OCI-LY7 (cell line): ENCODE results near the gene GNA12.

Experiments
- CTCF ChIP-seq: fragments of 200-600 bp; sonication (generic); conservative IDR thresholded peaks from 2 replicates; pipeline ENCODE4 v1.5.1; 2014; ENCODE audit warnings: mild to moderate bottlenecking, antibody characterized with exemption, low read length, moderate library complexity, mixed read lengths
- EZH2phosphoT487 ChIP-seq: fragments of 200-600 bp; sonication (generic); IDR thresholded peaks from 2 replicates; pipeline ENCODE4 v1.6.1; 2018; ENCODE audit warnings: low read depth, borderline replicate concordance, mild to moderate bottlenecking, mixed run types, antibody characterized with exemption, low read length, moderate library complexity, mixed read lengths

GRCh38 chr7:2870471-2870931 lies 26.4 kb upstream of the GNA12 start:
- no peak for TF ChIP-seq CTCF
- TF ChIP-seq EZH2phosphoT487 = no peak
